DMS153 (cell line): Measurements from ENCODE around the gene MAD1L1.
A peak's percentile ranks its signal among the peaks of the same experiment; 100 is the strongest.
"Not testable (repeated sequence)": the region's sequence is repeated elsewhere in the genome, so short reads cannot be mapped to it uniquely, and the experiment has no call there.

Experiments
- DNase-seq: peaks from one replicate; lab custom pipeline; 2025; lab: John Stamatoyannopoulos, UW

Gene MAD1L1

GRCh38 chr7:2002561-2003450, 229.9 kb downstream of the MAD1L1 start:
- no peak for DNase-seq

- DNase-seq = no peak
Observed at GRCh38 chr7:2001601-2002442, 230.9 kb downstream of the MAD1L1 start.

- DNase-seq = no peak
Observed at GRCh38 chr7:2000746-2001321, 231.9 kb downstream of the MAD1L1 start.

- DNase-seq = no peak
Observed at GRCh38 chr7:2000153-2000687, 232.5 kb downstream of the MAD1L1 start.

- no peak for DNase-seq
Observed at GRCh38 chr7:1999278-1999984, 233.3 kb downstream of the MAD1L1 start.

- DNase-seq = no peak
Observed at GRCh38 chr7:1998146-1998545, 234.6 kb downstream of the MAD1L1 start.

GRCh38 chr7:1997537-1998076, 235.1 kb downstream of the MAD1L1 start:
- no peak for DNase-seq

GRCh38 chr7:1996816-1997215, 235.9 kb downstream of the MAD1L1 start:
- no peak for DNase-seq

- not testable (repeated sequence) for DNase-seq
Observed at GRCh38 chr7:1995911-1996420, 236.8 kb downstream of the MAD1L1 start.

- no peak for DNase-seq
Observed at GRCh38 chr7:1995426-1995825, 237.3 kb downstream of the MAD1L1 start.

GRCh38 chr7:1994931-1995330, 237.8 kb downstream of the MAD1L1 start:
- peak; percentile 88 for DNase-seq

- peak; percentile 10 for DNase-seq
Observed at GRCh38 chr7:1993776-1994740, 238.7 kb downstream of the MAD1L1 start.

- DNase-seq = no peak
Observed at GRCh38 chr7:1993031-1993695, 239.6 kb downstream of the MAD1L1 start.

GRCh38 chr7:1992554-1992953, 240.2 kb downstream of the MAD1L1 start:
- DNase-seq = no peak

GRCh38 chr7:1990001-1990670, 242.6 kb downstream of the MAD1L1 start:
- no peak for DNase-seq

- no peak for DNase-seq
Observed at GRCh38 chr7:1989049-1989860, 243.5 kb downstream of the MAD1L1 start.

GRCh38 chr7:1988533-1988930, 244.2 kb downstream of the MAD1L1 start:
- no peak for DNase-seq
